WI38 (cell line): Measurements from ENCODE around the gene SLC7A10.

Experiments
- H3K4me3 ChIP-seq: 2 replicates; pipeline ENCODE4 v1.5.1; 2011; ENCODE audit warnings: low read depth, mild to moderate bottlenecking, control low read depth, low read length
- CTCF ChIP-seq: IDR thresholded peaks from 2 replicates; pipeline ENCODE4 v1.5.1; 2012; ENCODE audit warnings: low read depth, mild to moderate bottlenecking, control low read depth, low read length

Gene SLC7A10

GRCh38 chr19:33261511-33262189 lies 36.0 kb upstream of the SLC7A10 start:
- no peak overlapping the region for H3K4me3 ChIP-seq
- no peak for TF ChIP-seq CTCF

- TF ChIP-seq CTCF = no peak
- H3K4me3 ChIP-seq = no peak overlapping the region
Measured at GRCh38 chr19:33260628-33261418, 35.2 kb upstream of the SLC7A10 start.

DNA sequence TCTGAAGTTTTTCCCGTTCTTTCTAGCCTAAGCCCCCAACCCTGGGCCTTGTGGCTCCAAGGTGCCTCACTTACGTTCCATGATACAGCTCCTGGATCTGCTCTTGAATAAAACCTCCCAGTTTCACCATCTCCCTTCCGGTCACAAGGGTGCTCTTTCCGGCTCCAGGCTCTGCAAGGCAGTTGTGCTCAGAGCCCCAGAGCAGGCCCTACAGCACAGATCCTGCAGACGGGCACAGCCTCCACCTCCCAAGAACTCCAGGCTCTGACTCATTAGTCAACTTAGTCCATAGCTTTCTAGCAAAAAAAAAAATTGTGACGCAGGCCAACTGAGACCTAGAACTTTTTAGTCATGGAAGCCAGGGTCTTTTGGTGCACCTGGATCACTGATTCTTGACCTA lies 33.9 kb upstream of the SLC7A10 start:
- TF ChIP-seq CTCF = no peak
- no peak overlapping the region for H3K4me3 ChIP-seq

DNA sequence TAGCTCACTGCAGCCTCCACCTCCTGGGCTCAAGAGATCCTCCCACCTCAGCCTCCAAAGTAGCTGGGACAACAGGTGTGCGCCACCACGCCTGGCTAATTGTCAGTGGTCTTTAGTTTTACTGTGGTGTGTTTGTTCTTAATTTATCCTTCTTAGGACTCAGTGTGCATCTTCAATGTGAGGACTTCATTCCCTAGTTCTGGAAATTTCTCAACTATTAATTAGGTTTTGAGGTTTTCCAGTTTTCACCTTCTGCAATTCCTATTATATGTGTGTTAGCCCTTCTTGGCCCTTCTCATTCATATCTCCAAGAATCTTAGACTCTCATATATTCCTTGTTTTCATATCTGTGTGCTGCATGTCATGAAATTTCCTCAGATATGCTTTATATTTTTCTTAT lies 32.2 kb upstream of the SLC7A10 start:
- no peak overlapping the region for H3K4me3 ChIP-seq
- TF ChIP-seq CTCF = no peak

- no peak overlapping the region for H3K4me3 ChIP-seq
- no peak for TF ChIP-seq CTCF
Measured at GRCh38 chr19:33256261-33256660, 30.6 kb upstream of the SLC7A10 start.

GRCh38 chr19:33255781-33256180 lies 30.1 kb upstream of the SLC7A10 start:
- no peak overlapping the region for H3K4me3 ChIP-seq
- no peak for TF ChIP-seq CTCF

- no peak overlapping the region for H3K4me3 ChIP-seq
- TF ChIP-seq CTCF = no peak
Measured at GRCh38 chr19:33254245-33254824, 28.7 kb upstream of the SLC7A10 start.
